ENCODE measurements around the gene SFTPB. TPM values are rescaled to one million over a fixed set of nuclear protein-coding genes. Genes with fewer than 3 reads are reported as not detected.

Gene SFTPB
- total RNA-seq, 1 experiment from 2014 or later = 7.6 TPM

DNA sequence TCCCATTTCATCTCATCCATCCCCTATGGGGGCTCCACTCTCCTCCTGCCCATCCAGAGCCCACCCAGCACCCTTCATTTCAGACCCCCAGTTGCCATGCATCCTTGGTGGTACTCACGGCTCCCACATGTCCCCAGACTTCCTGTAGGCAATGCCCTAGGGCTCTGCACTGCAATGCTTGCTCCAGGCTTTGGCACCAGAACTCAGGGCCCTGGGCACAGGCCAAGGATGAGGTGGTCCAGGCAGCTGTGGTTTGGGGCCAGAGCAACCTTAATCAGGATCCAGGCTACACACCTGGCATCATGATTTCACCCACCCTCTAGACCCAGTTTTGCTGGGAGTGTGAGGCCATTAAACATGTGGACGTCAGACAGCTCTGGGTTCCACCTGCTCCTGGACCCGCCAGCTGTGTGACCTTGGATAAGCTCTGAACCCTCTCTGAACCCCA lies 414 bp downstream of the SFTPB start (continued):
- TF ChIP-seq, protein P1, sequence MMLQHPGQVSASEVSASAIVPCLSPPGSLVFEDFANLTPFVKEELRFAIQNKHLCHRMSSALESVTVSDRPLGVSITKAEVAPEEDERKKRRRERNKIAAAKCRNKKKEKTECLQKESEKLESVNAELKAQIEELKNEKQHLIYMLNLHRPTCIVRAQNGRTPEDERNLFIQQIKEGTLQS (CRISPR knock-in tag; conservative IDR thresholded peaks at IDR 0.05) = no peak
- TF ChIP-seq, protein P2, sequence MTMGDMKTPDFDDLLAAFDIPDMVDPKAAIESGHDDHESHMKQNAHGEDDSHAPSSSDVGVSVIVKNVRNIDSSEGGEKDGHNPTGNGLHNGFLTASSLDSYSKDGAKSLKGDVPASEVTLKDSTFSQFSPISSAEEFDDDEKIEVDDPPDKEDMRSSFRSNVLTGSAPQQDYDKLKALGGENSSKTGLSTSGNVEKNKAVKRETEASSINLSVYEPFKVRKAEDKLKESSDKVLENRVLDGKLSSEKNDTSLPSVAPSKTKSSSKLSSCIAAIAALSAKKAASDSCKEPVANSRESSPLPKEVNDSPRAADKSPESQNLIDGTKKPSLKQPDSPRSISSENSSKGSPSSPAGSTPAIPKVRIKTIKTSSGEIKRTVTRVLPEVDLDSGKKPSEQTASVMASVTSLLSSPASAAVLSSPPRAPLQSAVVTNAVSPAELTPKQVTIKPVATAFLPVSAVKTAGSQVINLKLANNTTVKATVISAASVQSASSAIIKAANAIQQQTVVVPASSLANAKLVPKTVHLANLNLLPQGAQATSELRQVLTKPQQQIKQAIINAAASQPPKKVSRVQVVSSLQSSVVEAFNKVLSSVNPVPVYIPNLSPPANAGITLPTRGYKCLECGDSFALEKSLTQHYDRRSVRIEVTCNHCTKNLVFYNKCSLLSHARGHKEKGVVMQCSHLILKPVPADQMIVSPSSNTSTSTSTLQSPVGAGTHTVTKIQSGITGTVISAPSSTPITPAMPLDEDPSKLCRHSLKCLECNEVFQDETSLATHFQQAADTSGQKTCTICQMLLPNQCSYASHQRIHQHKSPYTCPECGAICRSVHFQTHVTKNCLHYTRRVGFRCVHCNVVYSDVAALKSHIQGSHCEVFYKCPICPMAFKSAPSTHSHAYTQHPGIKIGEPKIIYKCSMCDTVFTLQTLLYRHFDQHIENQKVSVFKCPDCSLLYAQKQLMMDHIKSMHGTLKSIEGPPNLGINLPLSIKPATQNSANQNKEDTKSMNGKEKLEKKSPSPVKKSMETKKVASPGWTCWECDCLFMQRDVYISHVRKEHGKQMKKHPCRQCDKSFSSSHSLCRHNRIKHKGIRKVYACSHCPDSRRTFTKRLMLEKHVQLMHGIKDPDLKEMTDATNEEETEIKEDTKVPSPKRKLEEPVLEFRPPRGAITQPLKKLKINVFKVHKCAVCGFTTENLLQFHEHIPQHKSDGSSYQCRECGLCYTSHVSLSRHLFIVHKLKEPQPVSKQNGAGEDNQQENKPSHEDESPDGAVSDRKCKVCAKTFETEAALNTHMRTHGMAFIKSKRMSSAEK (CRISPR knock-in tag; IDR thresholded peaks at IDR 0.05; ENCODE audit: borderline replicate concordance) = no peak
- TF ChIP-seq HMGA2 (CRISPR knock-in tag; IDR thresholded peaks at IDR 0.05) (no peak), KAT7 (CRISPR knock-in tag; IDR thresholded peaks at IDR 0.05; ENCODE audit: borderline replicate concordance) (no peak), TEAD4 (CRISPR knock-in tag; IDR thresholded peaks at IDR 0.05) (no peak), FOXJ3 (CRISPR knock-in tag; IDR thresholded peaks at IDR 0.05; ENCODE audit: borderline replicate concordance) (no peak)
- TF ChIP-seq, protein P3, sequence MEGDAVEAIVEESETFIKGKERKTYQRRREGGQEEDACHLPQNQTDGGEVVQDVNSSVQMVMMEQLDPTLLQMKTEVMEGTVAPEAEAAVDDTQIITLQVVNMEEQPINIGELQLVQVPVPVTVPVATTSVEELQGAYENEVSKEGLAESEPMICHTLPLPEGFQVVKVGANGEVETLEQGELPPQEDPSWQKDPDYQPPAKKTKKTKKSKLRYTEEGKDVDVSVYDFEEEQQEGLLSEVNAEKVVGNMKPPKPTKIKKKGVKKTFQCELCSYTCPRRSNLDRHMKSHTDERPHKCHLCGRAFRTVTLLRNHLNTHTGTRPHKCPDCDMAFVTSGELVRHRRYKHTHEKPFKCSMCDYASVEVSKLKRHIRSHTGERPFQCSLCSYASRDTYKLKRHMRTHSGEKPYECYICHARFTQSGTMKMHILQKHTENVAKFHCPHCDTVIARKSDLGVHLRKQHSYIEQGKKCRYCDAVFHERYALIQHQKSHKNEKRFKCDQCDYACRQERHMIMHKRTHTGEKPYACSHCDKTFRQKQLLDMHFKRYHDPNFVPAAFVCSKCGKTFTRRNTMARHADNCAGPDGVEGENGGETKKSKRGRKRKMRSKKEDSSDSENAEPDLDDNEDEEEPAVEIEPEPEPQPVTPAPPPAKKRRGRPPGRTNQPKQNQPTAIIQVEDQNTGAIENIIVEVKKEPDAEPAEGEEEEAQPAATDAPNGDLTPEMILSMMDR (IDR thresholded peaks at IDR 0.05) = no peak

DNA sequence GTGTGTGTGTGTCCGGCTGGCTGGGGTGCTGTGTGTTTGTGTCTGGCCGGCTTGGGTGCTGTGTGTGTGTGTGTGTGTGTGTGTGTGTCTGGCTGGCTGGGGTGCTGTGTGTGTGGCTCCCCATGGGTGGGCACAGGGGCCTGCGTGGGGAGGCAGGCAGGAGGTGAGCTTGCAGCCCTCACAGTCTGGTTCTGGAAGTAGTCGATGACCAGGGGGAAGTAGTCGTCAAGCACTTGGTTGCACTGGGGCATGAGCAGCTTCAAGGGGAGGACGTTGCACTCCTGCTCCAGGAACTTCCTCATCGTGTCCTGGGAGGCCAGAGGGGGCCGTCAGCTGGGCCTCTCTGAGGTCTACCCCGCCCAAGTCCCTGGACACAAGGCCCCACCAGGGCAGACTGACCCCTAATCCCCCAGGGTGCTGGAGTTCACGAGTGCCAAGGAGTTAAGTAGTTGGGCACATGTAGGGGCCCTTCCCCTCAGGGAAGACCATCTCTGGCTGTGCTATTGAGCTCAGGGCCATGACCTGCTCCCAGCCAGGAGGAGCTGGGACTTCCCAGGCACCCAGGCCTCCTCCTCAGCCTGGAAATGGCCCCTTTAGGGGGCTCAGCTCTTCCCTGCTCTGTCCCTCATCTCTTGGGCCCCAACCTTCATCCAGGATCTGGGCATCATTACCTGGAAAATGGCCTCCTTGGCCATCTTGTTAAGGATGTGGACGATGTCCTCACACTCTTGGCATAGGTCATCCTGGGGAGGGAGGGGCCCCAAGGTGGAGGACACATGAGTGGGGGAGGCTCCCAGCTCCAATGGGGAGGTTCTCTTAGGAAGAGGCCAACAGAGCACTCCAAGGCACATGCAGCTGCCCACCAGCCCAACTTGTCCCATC lies 1.3 kb downstream of the SFTPB start:
- ChIA-PET CTCF (no interaction called here), POLR2A (interaction anchor here (0.7 kb wide), 1 partner anchor 61 kb away, joined by 3 read pairs; no protein-coding TSS in a partner anchor)
- Mint-ChIP-seq H3K27ac (no peak overlapping the region), H3K27me3 (ENCODE audit: low read depth) (no peaks in the 10 kb centered on the region), H3K4me3 (no peak overlapping the region), H3K4me1 (no peaks in the 10 kb centered on the region), H3K36me3 (no peaks in the 10 kb centered on the region), H3K9me3 (no peaks in the 10 kb centered on the region)
- DNase-seq (ENCODE audit: low spot score) (no peak), ATAC-seq (no peak)
- TF ChIP-seq TEAD4 (CRISPR knock-in tag; IDR thresholded peaks at IDR 0.05) = no peak
- TF ChIP-seq NFYB (CRISPR knock-in tag; conservative IDR thresholded peaks at IDR 0.05; ENCODE audit: low read depth) = no peak
- TF ChIP-seq ZBTB21 (CRISPR knock-in tag; IDR thresholded peaks at IDR 0.05; ENCODE audit: borderline replicate concordance) = no peak
- TF ChIP-seq, protein P4, sequence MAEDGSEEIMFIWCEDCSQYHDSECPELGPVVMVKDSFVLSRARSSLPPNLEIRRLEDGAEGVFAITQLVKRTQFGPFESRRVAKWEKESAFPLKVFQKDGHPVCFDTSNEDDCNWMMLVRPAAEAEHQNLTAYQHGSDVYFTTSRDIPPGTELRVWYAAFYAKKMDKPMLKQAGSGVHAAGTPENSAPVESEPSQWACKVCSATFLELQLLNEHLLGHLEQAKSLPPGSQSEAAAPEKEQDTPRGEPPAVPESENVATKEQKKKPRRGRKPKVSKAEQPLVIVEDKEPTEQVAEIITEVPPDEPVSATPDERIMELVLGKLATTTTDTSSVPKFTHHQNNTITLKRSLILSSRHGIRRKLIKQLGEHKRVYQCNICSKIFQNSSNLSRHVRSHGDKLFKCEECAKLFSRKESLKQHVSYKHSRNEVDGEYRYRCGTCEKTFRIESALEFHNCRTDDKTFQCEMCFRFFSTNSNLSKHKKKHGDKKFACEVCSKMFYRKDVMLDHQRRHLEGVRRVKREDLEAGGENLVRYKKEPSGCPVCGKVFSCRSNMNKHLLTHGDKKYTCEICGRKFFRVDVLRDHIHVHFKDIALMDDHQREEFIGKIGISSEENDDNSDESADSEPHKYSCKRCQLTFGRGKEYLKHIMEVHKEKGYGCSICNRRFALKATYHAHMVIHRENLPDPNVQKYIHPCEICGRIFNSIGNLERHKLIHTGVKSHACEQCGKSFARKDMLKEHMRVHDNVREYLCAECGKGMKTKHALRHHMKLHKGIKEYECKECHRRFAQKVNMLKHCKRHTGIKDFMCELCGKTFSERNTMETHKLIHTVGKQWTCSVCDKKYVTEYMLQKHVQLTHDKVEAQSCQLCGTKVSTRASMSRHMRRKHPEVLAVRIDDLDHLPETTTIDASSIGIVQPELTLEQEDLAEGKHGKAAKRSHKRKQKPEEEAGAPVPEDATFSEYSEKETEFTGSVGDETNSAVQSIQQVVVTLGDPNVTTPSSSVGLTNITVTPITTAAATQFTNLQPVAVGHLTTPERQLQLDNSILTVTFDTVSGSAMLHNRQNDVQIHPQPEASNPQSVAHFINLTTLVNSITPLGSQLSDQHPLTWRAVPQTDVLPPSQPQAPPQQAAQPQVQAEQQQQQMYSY (CRISPR knock-in tag; IDR thresholded peaks at IDR 0.05) = no peak
- TF ChIP-seq, protein P5, sequence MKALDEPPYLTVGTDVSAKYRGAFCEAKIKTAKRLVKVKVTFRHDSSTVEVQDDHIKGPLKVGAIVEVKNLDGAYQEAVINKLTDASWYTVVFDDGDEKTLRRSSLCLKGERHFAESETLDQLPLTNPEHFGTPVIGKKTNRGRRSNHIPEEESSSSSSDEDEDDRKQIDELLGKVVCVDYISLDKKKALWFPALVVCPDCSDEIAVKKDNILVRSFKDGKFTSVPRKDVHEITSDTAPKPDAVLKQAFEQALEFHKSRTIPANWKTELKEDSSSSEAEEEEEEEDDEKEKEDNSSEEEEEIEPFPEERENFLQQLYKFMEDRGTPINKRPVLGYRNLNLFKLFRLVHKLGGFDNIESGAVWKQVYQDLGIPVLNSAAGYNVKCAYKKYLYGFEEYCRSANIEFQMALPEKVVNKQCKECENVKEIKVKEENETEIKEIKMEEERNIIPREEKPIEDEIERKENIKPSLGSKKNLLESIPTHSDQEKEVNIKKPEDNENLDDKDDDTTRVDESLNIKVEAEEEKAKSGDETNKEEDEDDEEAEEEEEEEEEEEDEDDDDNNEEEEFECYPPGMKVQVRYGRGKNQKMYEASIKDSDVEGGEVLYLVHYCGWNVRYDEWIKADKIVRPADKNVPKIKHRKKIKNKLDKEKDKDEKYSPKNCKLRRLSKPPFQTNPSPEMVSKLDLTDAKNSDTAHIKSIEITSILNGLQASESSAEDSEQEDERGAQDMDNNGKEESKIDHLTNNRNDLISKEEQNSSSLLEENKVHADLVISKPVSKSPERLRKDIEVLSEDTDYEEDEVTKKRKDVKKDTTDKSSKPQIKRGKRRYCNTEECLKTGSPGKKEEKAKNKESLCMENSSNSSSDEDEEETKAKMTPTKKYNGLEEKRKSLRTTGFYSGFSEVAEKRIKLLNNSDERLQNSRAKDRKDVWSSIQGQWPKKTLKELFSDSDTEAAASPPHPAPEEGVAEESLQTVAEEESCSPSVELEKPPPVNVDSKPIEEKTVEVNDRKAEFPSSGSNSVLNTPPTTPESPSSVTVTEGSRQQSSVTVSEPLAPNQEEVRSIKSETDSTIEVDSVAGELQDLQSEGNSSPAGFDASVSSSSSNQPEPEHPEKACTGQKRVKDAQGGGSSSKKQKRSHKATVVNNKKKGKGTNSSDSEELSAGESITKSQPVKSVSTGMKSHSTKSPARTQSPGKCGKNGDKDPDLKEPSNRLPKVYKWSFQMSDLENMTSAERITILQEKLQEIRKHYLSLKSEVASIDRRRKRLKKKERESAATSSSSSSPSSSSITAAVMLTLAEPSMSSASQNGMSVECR (CRISPR knock-in tag; IDR thresholded peaks at IDR 0.05; ENCODE audit: borderline replicate concordance) = no peak
- TF ChIP-seq, protein P6, sequence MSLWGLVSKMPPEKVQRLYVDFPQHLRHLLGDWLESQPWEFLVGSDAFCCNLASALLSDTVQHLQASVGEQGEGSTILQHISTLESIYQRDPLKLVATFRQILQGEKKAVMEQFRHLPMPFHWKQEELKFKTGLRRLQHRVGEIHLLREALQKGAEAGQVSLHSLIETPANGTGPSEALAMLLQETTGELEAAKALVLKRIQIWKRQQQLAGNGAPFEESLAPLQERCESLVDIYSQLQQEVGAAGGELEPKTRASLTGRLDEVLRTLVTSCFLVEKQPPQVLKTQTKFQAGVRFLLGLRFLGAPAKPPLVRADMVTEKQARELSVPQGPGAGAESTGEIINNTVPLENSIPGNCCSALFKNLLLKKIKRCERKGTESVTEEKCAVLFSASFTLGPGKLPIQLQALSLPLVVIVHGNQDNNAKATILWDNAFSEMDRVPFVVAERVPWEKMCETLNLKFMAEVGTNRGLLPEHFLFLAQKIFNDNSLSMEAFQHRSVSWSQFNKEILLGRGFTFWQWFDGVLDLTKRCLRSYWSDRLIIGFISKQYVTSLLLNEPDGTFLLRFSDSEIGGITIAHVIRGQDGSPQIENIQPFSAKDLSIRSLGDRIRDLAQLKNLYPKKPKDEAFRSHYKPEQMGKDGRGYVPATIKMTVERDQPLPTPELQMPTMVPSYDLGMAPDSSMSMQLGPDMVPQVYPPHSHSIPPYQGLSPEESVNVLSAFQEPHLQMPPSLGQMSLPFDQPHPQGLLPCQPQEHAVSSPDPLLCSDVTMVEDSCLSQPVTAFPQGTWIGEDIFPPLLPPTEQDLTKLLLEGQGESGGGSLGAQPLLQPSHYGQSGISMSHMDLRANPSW (CRISPR knock-in tag; conservative IDR thresholded peaks at IDR 0.05; ENCODE audit: low read depth) = no peak
- TF ChIP-seq TP53 (CRISPR knock-in tag; IDR thresholded peaks at IDR 0.05) = no peak
- no peak for TF ChIP-seq TCF7 (CRISPR knock-in tag; IDR thresholded peaks at IDR 0.05; ENCODE audit: low read depth)
- TF ChIP-seq KAT7 (CRISPR knock-in tag; IDR thresholded peaks at IDR 0.05; ENCODE audit: borderline replicate concordance) = no peak
